Fibroblast of lung (primary cell): ENCODE results near the gene TMEM220. TPM values are rescaled to one million over a fixed set of nuclear protein-coding genes. Genes with fewer than 3 reads are reported as not detected.

ENCODE experiments used
- DNase-seq, 2 donors: peaks; one replicate each; pipeline versions ENCODE4 v3.0.0 to v3.0.0-alpha.2; 2010; ENCODE audit warnings: low read depth in 2 of 2
- H2AFZ ChIP-seq: 2 replicates; pipeline ENCODE4 v1.5.1; 2012; ENCODE audit warnings: low read length, control low read depth, inconsistent platforms
- H3K27ac ChIP-seq: 2 replicates; pipeline ENCODE4 v1.5.1; 2011; ENCODE audit warnings: low read length, control low read depth; ENCODE audit not compliant: insufficient read depth
- H3K27me3 ChIP-seq: 2 replicates; pipeline ENCODE4 v1.5.1; 2011; ENCODE audit warnings: mild to moderate bottlenecking, low read length; ENCODE audit not compliant: control insufficient read depth, insufficient read depth
- H3K36me3 ChIP-seq: 2 replicates; pipeline ENCODE4 v1.5.1; 2011; ENCODE audit warnings: low read length; ENCODE audit not compliant: control insufficient read depth, insufficient read depth
- H3K4me1 ChIP-seq: 2 replicates; pipeline ENCODE4 v1.5.1; 2011; ENCODE audit warnings: low read length; ENCODE audit not compliant: control insufficient read depth, insufficient read depth; ENCODE audit errors: extremely low read depth
- H3K4me2 ChIP-seq: 2 replicates; pipeline ENCODE4 v1.5.1; 2011; ENCODE audit warnings: low read length, control low read depth; ENCODE audit not compliant: insufficient read depth; ENCODE audit errors: extremely low read depth
- H3K4me3 ChIP-seq, 4 experiments: fragments of 200-600 bp in 1 of 4; sonication (generic) in 1 of 4; replicated peaks in 1 of 4; 2 replicates each; pipeline ENCODE4 v1.5.1; 2011 to 2016; ENCODE audit warnings: low read length in 4 of 4, low read depth in 3 of 4, mild to moderate bottlenecking in 3 of 4, control low read depth in 2 of 4, inconsistent platforms in 1 of 4, mixed read lengths in 1 of 4; ENCODE audit not compliant: insufficient read depth in 1 of 4; ENCODE audit errors: control extremely low read depth in 1 of 4
- H3K79me2 ChIP-seq: 2 replicates; pipeline ENCODE4 v1.5.1; 2012; ENCODE audit warnings: mild to moderate bottlenecking, low read length, inconsistent platforms; ENCODE audit not compliant: control insufficient read depth, insufficient read depth
- H3K9ac ChIP-seq: 2 replicates; pipeline ENCODE4 v1.5.1; 2011; ENCODE audit warnings: mild to moderate bottlenecking, low read length, control low read depth; ENCODE audit not compliant: insufficient read depth
- H3K9me3 ChIP-seq: 2 replicates; pipeline ENCODE4 v1.5.1; 2012; ENCODE audit warnings: low read depth, low read length; ENCODE audit not compliant: control insufficient read depth, insufficient read depth
- H4K20me1 ChIP-seq: 2 replicates; pipeline ENCODE4 v1.5.1; 2011; ENCODE audit warnings: low read length; ENCODE audit not compliant: control insufficient read depth, insufficient read depth; ENCODE audit errors: extremely low read depth
- EZH2 ChIP-seq: IDR thresholded peaks from 2 replicates; pipeline ENCODE4 v1.5.1; 2012; ENCODE audit warnings: low read length, control low read depth, mild to moderate bottlenecking; ENCODE audit errors: missing control alignments
- polyA plus RNA-seq, 2 donors: library from polyadenylated mRNA; depleted of rRNA in 1 of 2; stranded (reverse) in 1 of 2; unstranded in 1 of 2; fragments of >200 nt; gene quantifications; 2 replicates each; pipeline ENCODE4 v1.2.1, GENCODE V29; 2011 to 2012; ENCODE audit warnings: missing spikeins in 1 of 2
- total RNA-seq: library from RNA; depleted of rRNA; stranded (reverse); fragments of >200 nt; gene quantifications from 2 replicates; pipeline ENCODE4 v1.2.1, GENCODE V29; 2014
- TF ChIP-seq, protein P1 (sequence below), 2 donors: IDR thresholded peaks in 1 of 2; conservative IDR thresholded peaks in 1 of 2; 1 replicate in 1 of 2; 2 replicates in 1 of 2; pipeline ENCODE4 v1.5.1; 2011 to 2012; ENCODE audit warnings: low read length in 2 of 2, control low read depth in 1 of 2, inconsistent platforms in 1 of 2, low read depth in 1 of 2, mild to moderate bottlenecking in 1 of 2

Gene TMEM220
- total and polyA plus RNA-seq, 2 donors (not counting 1 experiment from before 2014, with no cell fraction given): 4.1 to 4.3 TPM

DNA sequence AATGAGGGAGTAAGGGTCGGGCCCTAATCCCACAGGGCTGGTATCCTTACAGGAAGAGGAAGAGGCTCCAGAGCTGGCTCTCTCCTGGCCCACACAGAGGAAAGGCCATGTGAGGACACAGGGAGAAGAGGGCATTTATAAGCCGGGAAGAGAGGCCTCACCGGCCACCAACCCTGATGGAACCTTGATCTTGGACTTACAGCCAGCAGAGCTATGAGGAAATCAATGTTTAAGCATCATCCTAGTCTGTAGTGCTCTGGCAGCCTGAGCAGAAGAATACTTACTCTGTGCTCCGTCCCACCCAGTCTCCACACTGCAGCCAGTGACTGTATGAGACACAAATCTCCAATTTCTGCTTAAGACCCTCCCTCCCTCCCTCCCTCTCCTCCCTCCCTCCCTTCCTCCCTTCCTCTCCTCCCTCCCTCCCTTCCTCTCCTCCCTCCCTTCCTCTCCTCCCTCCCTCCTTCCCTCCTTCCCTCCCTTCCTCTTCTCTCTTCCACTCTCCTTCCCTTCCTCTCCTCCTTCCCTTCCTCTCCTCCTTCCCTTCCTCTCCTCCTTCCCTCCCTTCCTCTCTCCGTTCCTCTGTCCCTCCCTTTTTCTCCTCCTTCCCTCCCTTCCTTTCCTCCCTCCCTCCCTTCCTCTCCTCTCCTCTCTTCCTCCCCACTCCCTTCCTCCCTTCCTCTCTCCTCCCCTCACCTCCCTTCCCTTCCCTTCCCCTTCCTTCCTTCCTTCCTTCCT is 8.9 kb upstream of the TMEM220 start:
- H3K36me3 ChIP-seq: no peaks in the 10 kb centered on the region
- no peak overlapping the region for H2AFZ ChIP-seq
- H3K4me1 ChIP-seq: no peaks in the 10 kb centered on the region
- DNase-seq: peak in 1 of 2 donors; percentile 8
- H3K79me2 ChIP-seq: no peaks in the 10 kb centered on the region
- no peak overlapping the region for H3K4me2 ChIP-seq
- no peak overlapping the region for H3K27ac ChIP-seq
- H3K9me3 ChIP-seq: no peaks in the 10 kb centered on the region
- H3K27me3 ChIP-seq: no peaks in the 10 kb centered on the region
- H3K9ac ChIP-seq: no peak overlapping the region
- H4K20me1 ChIP-seq: no peaks in the 10 kb centered on the region
- TF ChIP-seq, protein P1, sequence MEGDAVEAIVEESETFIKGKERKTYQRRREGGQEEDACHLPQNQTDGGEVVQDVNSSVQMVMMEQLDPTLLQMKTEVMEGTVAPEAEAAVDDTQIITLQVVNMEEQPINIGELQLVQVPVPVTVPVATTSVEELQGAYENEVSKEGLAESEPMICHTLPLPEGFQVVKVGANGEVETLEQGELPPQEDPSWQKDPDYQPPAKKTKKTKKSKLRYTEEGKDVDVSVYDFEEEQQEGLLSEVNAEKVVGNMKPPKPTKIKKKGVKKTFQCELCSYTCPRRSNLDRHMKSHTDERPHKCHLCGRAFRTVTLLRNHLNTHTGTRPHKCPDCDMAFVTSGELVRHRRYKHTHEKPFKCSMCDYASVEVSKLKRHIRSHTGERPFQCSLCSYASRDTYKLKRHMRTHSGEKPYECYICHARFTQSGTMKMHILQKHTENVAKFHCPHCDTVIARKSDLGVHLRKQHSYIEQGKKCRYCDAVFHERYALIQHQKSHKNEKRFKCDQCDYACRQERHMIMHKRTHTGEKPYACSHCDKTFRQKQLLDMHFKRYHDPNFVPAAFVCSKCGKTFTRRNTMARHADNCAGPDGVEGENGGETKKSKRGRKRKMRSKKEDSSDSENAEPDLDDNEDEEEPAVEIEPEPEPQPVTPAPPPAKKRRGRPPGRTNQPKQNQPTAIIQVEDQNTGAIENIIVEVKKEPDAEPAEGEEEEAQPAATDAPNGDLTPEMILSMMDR (conservative IDR thresholded peaks at IDR 0.05 in 1 of 2, IDR thresholded peaks at IDR 0.05 in 1 of 2; ENCODE audit: low read depth in 1 of 2, low read length in 2 of 2): no peak
- no peak for TF ChIP-seq EZH2
- H3K4me3 ChIP-seq: no peak overlapping the region

DNA sequence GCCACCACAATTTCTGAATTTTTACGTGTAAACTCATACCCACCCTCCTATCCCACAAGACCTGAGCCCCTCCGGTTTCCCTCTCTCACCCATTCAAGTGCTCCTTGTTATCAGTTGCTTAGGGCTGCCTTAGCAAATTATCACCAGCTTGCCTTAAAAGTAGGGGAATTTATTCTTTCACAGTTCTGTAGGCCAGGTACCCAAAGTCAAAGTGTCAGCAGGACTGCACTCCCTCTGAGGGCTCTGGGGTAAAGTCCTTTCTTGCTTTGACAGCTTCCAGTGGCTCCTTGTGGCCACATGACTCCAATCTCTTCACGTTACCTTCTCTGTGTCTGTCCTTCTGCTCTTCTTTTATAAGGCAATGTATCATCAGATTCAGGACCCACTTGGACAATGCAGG is 7.9 kb upstream of the TMEM220 start:
- Histone ChIP-seq H3K27me3 (no peaks in the 10 kb centered on the region), H3K4me1 (no peaks in the 10 kb centered on the region), H3K79me2 (no peaks in the 10 kb centered on the region), H3K9ac (no peak overlapping the region), H2AFZ (no peak overlapping the region), H3K4me3 (no peak overlapping the region), H3K36me3 (no peaks in the 10 kb centered on the region), H4K20me1 (no peaks in the 10 kb centered on the region), H3K27ac (no peak overlapping the region), H3K4me2 (no peak overlapping the region), H3K9me3 (no peaks in the 10 kb centered on the region)
- TF ChIP-seq, protein P1 (conservative IDR thresholded peaks at IDR 0.05 in 1 of 2, IDR thresholded peaks at IDR 0.05 in 1 of 2; ENCODE audit: low read depth in 1 of 2, low read length in 2 of 2): no peak
- TF ChIP-seq EZH2: no peak
- no peak for DNase-seq

DNA sequence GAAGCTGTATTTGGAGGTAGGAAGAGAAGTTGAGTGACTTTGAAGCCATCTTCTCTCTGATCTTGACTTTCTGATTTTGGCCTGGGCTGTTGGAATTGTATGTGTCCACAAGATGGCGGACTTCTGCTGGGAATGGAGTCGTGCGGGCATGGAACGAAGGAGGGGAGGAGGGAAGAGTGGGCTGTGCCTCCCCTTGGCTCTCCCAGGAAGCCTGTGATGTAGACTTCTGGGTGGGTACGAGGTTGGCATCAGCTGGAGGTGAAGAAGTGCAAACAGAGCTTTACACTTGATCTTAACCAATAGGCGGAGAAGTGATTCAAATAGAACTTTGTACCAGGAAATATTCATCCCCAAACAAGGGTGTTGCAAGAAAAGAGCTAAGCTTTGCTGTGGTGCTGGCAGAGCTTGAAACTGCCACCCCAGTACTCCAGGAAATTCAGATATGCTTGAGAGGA is 7.4 kb upstream of the TMEM220 start:
- TF ChIP-seq, protein P1 (conservative IDR thresholded peaks at IDR 0.05 in 1 of 2, IDR thresholded peaks at IDR 0.05 in 1 of 2; ENCODE audit: low read depth in 1 of 2, low read length in 2 of 2): peak; percentile 86 to 87
- no peak for TF ChIP-seq EZH2
- no peaks in the 10 kb centered on the region for H3K36me3 ChIP-seq
- no peaks in the 10 kb centered on the region for H3K79me2 ChIP-seq
- no peak overlapping the region for H2AFZ ChIP-seq
- no peaks in the 10 kb centered on the region for H4K20me1 ChIP-seq
- peak; percentile 37 to 67 for DNase-seq
- H3K9ac ChIP-seq: no peak overlapping the region
- no peaks in the 10 kb centered on the region for H3K4me1 ChIP-seq
- no peak overlapping the region for H3K4me3 ChIP-seq
- H3K27me3 ChIP-seq: no peaks in the 10 kb centered on the region
- H3K27ac ChIP-seq: no peak overlapping the region
- H3K9me3 ChIP-seq: no peaks in the 10 kb centered on the region
- no peak overlapping the region for H3K4me2 ChIP-seq
